GM12875 (cell line): ENCODE measurements around the gene ATP2A3.

Experiments
- H3K4me3 ChIP-seq: one replicate; pipeline ENCODE4 v1.5.1; 2011; ENCODE audit warnings: low read depth, low read length, control low read depth
- TF ChIP-seq, protein P1 (sequence below): IDR thresholded peaks from 2 replicates; pipeline ENCODE4 v1.5.1; 2011; ENCODE audit warnings: low read depth, mild to moderate bottlenecking, control low read depth, inconsistent platforms, low read length, moderate library complexity, borderline replicate concordance; ENCODE audit not compliant: insufficient read depth

The ATP2A3 gene

DNA sequence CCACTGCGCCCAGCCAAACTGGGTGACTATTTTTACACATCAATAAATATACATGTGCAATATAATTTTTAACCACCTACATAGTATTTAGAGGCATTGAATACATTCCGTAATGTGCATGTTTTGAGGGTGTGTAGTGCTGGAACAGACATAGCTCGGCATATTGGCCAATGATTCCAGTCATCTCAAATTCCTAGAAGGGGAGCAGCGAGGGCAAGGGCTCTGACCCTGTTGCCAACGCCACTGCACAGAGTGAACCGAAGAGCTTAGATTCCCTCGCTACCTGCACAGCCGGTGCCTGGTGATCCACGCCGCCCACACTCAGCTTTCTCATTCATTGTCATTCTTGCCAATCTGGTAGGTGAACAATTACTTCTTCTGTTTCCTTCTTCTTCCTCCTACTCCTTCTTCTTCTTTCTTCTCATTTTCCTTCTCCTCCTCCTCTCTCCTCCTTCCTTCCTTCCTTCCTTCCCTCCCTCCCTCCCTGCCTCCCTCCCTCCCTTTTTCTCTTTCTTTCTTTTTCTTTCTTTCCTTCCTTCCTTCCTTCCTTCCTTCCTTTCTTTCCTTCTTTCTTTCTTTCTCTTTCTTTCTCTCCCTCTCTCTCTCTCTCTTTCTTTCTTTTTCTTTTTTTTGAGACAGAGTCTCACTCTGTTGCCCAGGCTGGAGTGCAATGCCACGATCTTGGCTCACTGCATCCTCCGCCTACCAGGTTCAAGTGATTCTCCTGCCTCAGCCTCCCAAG, 26.3 kb upstream of the ATP2A3 start:
- H3K4me3 ChIP-seq: no peak overlapping the region
- TF ChIP-seq, protein P1, sequence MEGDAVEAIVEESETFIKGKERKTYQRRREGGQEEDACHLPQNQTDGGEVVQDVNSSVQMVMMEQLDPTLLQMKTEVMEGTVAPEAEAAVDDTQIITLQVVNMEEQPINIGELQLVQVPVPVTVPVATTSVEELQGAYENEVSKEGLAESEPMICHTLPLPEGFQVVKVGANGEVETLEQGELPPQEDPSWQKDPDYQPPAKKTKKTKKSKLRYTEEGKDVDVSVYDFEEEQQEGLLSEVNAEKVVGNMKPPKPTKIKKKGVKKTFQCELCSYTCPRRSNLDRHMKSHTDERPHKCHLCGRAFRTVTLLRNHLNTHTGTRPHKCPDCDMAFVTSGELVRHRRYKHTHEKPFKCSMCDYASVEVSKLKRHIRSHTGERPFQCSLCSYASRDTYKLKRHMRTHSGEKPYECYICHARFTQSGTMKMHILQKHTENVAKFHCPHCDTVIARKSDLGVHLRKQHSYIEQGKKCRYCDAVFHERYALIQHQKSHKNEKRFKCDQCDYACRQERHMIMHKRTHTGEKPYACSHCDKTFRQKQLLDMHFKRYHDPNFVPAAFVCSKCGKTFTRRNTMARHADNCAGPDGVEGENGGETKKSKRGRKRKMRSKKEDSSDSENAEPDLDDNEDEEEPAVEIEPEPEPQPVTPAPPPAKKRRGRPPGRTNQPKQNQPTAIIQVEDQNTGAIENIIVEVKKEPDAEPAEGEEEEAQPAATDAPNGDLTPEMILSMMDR: no peak

DNA sequence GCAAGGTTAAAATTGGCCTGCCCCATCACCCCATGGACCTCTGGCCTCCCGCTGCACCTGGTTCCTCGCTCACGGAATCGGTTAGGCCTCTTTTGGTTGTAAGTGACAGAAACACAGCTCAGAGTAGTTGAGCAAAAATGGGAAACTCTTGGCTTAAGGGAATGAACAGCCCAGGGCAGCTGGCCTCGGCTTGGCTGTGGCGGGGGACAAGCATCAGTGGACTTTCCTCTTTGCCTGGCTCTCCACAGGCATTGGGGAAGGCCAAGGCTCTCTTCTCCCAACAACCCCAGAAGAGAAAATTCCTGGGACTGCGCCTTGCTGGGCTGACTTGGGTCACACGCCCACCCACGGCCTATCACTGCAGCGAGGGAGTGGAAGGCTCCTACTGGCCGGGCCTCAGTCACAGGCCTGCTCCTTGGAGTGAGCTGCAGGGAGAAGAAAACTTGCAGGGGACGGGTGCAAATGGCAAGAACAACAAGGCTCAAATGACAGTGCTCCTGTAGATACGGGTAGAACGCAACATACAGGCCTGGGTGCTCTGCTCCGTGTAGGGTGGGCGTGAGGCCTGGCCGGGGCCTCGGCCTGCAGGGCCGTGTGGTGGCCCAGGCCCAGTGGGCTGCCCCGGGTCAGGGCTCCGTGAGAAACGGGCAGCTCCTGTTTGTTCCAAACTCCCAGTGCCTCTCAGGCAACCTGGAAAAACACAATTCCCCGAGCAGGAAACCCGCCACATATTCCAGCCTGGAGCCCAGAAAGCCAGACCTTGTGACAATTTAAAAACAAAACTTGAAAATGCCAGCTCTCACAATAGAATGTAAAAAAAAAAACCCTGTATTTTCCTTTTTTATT, 25.0 kb upstream of the ATP2A3 start:
- no peak overlapping the region for H3K4me3 ChIP-seq
- TF ChIP-seq, protein P1: no peak

GRCh38 chr17:3988297-3989040, 24.2 kb upstream of the ATP2A3 start:
- TF ChIP-seq, protein P1: no peak
- H3K4me3 ChIP-seq: no peak overlapping the region

DNA sequence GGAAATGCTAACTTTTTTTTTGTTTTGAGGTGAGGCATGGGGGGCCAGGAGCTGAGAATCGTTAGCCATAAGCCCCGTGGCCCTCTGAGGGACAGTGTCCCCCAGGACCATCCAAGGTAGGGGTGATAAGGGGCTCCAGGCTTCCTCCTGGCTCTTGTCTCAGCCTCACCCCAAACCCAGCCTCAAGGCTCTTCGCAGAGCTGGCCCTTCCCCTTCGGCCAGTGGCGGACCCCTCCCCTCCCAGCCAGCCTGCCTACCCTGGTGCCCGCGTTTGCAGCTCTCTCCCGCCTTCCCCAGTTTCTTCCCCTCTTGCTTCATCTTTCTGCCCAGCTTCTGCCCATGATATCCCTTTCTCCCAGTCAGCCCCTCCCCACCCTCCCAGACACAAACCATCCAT, 22.7 kb upstream of the ATP2A3 start:
- TF ChIP-seq, protein P1: no peak
- no peak overlapping the region for H3K4me3 ChIP-seq

GRCh38 chr17:3986270-3986938, 22.2 kb upstream of the ATP2A3 start:
- H3K4me3 ChIP-seq: no peak overlapping the region
- TF ChIP-seq, protein P1: no peak

- no peak overlapping the region for H3K4me3 ChIP-seq
Observed at GRCh38 chr17:3985846-3986245, 21.6 kb upstream of the ATP2A3 start.

More at GRCh38 chr17:3985846-3986245, 21.6 kb upstream of the ATP2A3 start:
- TF ChIP-seq, protein P1: no peak
